Measurements from ENCODE around the gene ANKRD66.

The ANKRD66 gene

DNA sequence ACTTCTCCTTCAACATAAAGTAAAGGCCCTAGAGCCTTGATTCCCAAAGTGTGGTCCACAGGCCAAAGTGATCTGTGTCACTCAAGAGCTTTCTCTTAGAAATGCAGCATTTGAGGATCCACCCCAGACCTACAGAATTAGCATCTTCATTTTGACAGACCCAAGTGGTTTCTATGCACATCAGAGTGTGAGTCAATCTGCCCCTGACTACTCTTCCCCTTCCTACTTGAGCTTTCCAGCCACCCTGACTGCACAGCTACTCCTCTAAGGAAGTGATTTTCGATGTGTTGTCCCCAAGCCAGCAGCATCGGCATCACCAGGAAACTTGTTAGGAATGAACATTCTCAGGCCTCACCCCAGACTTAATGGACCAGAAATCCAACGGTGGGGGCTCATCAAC, 49.1 kb downstream of the ANKRD66 start:
- TF ChIP-seq SIN3A (IDR thresholded peaks at IDR 0.05; ENCODE audit: borderline replicate concordance, insufficient read depth, low read length) (no peak), TAF1 (IDR thresholded peaks at IDR 0.05; ENCODE audit: borderline replicate concordance, insufficient read depth, low read length) (no peak), FOXP2 (optimal IDR thresholded peaks at IDR 0.05; ENCODE audit: borderline replicate concordance, extremely low read depth, extremely low read length, insufficient read depth) (no peak), POLR2AphosphoS5 (IDR thresholded peaks at IDR 0.05; ENCODE audit: low read depth, low read length) (no peak)
- TF ChIP-seq, protein P1, sequence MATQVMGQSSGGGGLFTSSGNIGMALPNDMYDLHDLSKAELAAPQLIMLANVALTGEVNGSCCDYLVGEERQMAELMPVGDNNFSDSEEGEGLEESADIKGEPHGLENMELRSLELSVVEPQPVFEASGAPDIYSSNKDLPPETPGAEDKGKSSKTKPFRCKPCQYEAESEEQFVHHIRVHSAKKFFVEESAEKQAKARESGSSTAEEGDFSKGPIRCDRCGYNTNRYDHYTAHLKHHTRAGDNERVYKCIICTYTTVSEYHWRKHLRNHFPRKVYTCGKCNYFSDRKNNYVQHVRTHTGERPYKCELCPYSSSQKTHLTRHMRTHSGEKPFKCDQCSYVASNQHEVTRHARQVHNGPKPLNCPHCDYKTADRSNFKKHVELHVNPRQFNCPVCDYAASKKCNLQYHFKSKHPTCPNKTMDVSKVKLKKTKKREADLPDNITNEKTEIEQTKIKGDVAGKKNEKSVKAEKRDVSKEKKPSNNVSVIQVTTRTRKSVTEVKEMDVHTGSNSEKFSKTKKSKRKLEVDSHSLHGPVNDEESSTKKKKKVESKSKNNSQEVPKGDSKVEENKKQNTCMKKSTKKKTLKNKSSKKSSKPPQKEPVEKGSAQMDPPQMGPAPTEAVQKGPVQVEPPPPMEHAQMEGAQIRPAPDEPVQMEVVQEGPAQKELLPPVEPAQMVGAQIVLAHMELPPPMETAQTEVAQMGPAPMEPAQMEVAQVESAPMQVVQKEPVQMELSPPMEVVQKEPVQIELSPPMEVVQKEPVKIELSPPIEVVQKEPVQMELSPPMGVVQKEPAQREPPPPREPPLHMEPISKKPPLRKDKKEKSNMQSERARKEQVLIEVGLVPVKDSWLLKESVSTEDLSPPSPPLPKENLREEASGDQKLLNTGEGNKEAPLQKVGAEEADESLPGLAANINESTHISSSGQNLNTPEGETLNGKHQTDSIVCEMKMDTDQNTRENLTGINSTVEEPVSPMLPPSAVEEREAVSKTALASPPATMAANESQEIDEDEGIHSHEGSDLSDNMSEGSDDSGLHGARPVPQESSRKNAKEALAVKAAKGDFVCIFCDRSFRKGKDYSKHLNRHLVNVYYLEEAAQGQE (IDR thresholded peaks at IDR 0.05; ENCODE audit: insufficient read depth in 1 of 2, low read depth in 2 of 2, low read length in 2 of 2) = no peak

DNA sequence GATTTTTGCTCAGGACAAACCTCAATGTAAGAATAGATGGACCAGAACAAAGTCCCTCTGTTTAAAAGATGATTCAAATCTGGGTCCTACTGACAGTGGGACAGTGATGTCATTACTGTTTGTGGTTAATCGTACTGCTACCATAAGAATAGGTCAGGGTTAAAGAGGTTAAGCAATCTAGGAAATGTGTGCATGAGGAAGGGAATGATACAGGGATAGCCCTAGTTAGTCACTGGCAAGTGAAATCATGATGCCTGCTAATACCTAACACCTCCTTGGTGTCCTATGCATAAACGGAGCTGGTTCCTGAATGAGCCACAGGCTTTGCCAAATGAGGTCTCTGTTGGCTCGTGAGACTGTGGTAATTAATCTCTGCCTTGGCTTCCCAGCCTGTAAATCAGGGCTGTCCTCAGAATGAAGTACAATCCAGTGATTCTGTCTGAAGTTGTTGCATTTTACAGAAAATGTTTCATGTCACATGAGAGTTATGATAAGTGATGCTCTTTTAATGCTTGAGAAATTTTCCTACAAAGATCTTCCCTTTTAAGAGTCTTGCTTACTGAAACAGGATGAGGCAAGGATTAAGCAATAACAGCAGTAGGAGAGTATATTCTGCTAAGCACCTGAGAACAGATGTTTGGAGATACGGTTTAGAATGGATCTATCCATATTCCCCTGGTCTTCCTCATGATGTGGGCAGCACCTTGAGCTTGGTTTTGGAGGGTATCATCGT, 50.3 kb downstream of the ANKRD66 start:
- TF ChIP-seq POLR2AphosphoS5 (IDR thresholded peaks at IDR 0.05; ENCODE audit: low read depth, low read length) (no peak), FOXP2 (optimal IDR thresholded peaks at IDR 0.05; ENCODE audit: borderline replicate concordance, extremely low read depth, extremely low read length, insufficient read depth) (no peak)

DNA sequence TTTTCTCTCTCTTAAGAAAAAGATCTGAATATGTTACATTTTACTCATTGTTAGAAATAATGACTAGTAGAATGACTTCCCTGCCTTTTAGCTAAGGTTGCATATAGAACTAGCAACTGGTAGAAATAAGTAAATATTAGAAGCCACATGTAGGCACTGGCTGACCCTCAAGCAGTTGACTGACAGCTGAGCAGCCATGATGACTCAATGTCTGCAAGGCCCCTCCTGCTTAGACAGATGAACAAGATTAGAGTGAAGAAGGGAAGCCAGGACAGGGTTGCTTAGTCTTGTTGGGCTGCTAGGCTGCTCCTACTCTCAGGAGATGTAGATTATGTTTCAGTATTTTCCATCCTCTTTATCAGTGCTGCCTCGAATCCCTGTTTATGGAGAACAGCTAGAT, 52.9 kb downstream of the ANKRD66 start:
- TF ChIP-seq TAF1 (IDR thresholded peaks at IDR 0.05; ENCODE audit: borderline replicate concordance, insufficient read depth, low read length) = no peak
- no peak for TF ChIP-seq POLR2AphosphoS5 (IDR thresholded peaks at IDR 0.05; ENCODE audit: low read depth, low read length)
- no peak for TF ChIP-seq FOXP2 (optimal IDR thresholded peaks at IDR 0.05; ENCODE audit: borderline replicate concordance, extremely low read depth, extremely low read length, insufficient read depth)
- TF ChIP-seq, protein P1 (IDR thresholded peaks at IDR 0.05; ENCODE audit: insufficient read depth in 1 of 2, low read depth in 2 of 2, low read length in 2 of 2) = no peak
- no peak for TF ChIP-seq SIN3A (IDR thresholded peaks at IDR 0.05; ENCODE audit: borderline replicate concordance, insufficient read depth, low read length)

DNA sequence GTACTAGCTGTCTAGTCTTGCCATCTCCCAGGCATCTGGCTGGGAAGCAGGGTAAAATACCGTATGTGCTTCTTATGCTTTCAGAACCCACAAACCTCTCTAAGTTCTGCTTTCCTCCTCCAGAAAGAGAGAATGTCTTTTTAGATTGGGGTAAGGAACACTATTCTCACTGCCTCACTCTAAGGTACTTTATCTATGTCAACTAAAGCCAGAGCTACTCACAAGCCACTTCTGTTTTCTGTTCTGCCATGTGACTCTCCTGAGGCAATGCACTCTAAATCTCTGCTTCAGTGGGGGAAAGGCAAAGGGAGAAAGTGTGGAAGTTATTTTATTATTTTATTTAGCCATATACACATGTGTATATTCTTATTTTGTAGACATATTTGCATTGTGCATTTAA, 62.1 kb downstream of the ANKRD66 start:
- TF ChIP-seq TAF1 (IDR thresholded peaks at IDR 0.05; ENCODE audit: borderline replicate concordance, insufficient read depth, low read length) (no peak), SIN3A (IDR thresholded peaks at IDR 0.05; ENCODE audit: borderline replicate concordance, insufficient read depth, low read length) (no peak), POLR2AphosphoS5 (IDR thresholded peaks at IDR 0.05; ENCODE audit: low read depth, low read length) (no peak), FOXP2 (optimal IDR thresholded peaks at IDR 0.05; ENCODE audit: borderline replicate concordance, extremely low read depth, extremely low read length, insufficient read depth) (no peak)
- TF ChIP-seq, protein P1 (IDR thresholded peaks at IDR 0.05; ENCODE audit: insufficient read depth in 1 of 2, low read depth in 2 of 2, low read length in 2 of 2) = no peak
